Fibroblast of the aortic adventitia (primary cell): ENCODE data around the gene ABCC3. TPM values are rescaled to one million over a fixed set of nuclear protein-coding genes. Genes with fewer than 3 reads are reported as not detected.

Experiments
- DNase-seq: peaks from one replicate; pipeline ENCODE4 v3.0.0-alpha.2; 2010; ENCODE audit warnings: low read depth
- H3K4me3 ChIP-seq: 2 replicates; pipeline ENCODE4 v1.5.1; 2011; ENCODE audit warnings: low read depth, mild to moderate bottlenecking, control low read depth, low read length, moderate library complexity
- total RNA-seq: library from RNA; depleted of rRNA; stranded (reverse); fragments of >200 nt; gene quantifications from 2 replicates; pipeline ENCODE4 v1.2.3, GENCODE V29; 2012; ENCODE audit warnings: low replicate concordance
- TF ChIP-seq, protein P1 (sequence below): IDR thresholded peaks from 2 replicates; pipeline ENCODE4 v1.5.1; 2011; ENCODE audit warnings: mild to moderate bottlenecking, low read length, control low read depth, inconsistent platforms; ENCODE audit not compliant: insufficient read depth

Gene ABCC3
- total RNA-seq, 1 donor, result 12.5 TPM

- H3K4me3 ChIP-seq, result no peak overlapping the region
- TF ChIP-seq, protein P1, sequence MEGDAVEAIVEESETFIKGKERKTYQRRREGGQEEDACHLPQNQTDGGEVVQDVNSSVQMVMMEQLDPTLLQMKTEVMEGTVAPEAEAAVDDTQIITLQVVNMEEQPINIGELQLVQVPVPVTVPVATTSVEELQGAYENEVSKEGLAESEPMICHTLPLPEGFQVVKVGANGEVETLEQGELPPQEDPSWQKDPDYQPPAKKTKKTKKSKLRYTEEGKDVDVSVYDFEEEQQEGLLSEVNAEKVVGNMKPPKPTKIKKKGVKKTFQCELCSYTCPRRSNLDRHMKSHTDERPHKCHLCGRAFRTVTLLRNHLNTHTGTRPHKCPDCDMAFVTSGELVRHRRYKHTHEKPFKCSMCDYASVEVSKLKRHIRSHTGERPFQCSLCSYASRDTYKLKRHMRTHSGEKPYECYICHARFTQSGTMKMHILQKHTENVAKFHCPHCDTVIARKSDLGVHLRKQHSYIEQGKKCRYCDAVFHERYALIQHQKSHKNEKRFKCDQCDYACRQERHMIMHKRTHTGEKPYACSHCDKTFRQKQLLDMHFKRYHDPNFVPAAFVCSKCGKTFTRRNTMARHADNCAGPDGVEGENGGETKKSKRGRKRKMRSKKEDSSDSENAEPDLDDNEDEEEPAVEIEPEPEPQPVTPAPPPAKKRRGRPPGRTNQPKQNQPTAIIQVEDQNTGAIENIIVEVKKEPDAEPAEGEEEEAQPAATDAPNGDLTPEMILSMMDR, result no peak
These were observed 30.2 kb downstream of the ABCC3 start for GRCh38 chr17:50664788-50665458.

GRCh38 chr17:50665838-50666237, 31.2 kb downstream of the ABCC3 start:
- no peak for DNase-seq
- no peak overlapping the region for H3K4me3 ChIP-seq
- TF ChIP-seq, protein P1, result no peak

More at GRCh38 chr17:50664788-50665458, 30.2 kb downstream of the ABCC3 start:
- no peak for DNase-seq

GRCh38 chr17:50666316-50666715, 31.6 kb downstream of the ABCC3 start:
- TF ChIP-seq, protein P1, result no peak
- H3K4me3 ChIP-seq, result no peak overlapping the region
- no peak for DNase-seq

- TF ChIP-seq, protein P1, result no peak
- H3K4me3 ChIP-seq, result no peak overlapping the region
These were observed 32.8 kb downstream of the ABCC3 start for GRCh38 chr17:50667259-50668024.

GRCh38 chr17:50668025-50668837, 33.5 kb downstream of the ABCC3 start:
- TF ChIP-seq, protein P1, result no peak
- DNase-seq, result peak; percentile 35

More at GRCh38 chr17:50667259-50668024, 32.8 kb downstream of the ABCC3 start:
- no peak for DNase-seq

GRCh38 chr17:50668838-50669581, 34.3 kb downstream of the ABCC3 start:
- DNase-seq, result no peak
- TF ChIP-seq, protein P1, result no peak

More at GRCh38 chr17:50668025-50668837, 33.5 kb downstream of the ABCC3 start:
- no peak overlapping the region for H3K4me3 ChIP-seq

More at GRCh38 chr17:50668838-50669581, 34.3 kb downstream of the ABCC3 start:
- no peak overlapping the region for H3K4me3 ChIP-seq
